Neutrophil (primary cell): ENCODE measurements around the gene ERCC2.
"Not testable (repeated sequence)": the region's sequence is repeated elsewhere in the genome, so short reads cannot be mapped to it uniquely, and the experiment has no call there.

Experiments
- H3K27ac ChIP-seq: fragments of 200-600 bp; sonication (generic); 2 replicates; pipeline ENCODE4 v1.5.1; 2016; ENCODE audit warnings: mild to moderate bottlenecking, moderate library complexity
- H3K27me3 ChIP-seq: fragments of 200-600 bp; sonication (generic); 2 replicates; pipeline ENCODE4 v1.6.0; 2016; ENCODE audit warnings: mild to moderate bottlenecking
- H3K36me3 ChIP-seq: fragments of 200-600 bp; sonication (generic); 2 replicates; pipeline ENCODE4 v1.5.1; 2017
- H3K4me1 ChIP-seq, 2 experiments: fragments of 200-600 bp in 1 of 2; sonication (generic) in 1 of 2; 1 replicate in 1 of 2; 2 replicates in 1 of 2; pipeline versions ENCODE4 v1.5.1 to v1.6.1; 2013 to 2016; ENCODE audit warnings: low read depth in 1 of 2, low read length in 1 of 2, mild to moderate bottlenecking in 1 of 2, moderate library complexity in 1 of 2; ENCODE audit not compliant: control insufficient read depth in 1 of 2, insufficient read depth in 1 of 2
- H3K4me3 ChIP-seq, 2 experiments: fragments of 200-600 bp in 1 of 2; sonication (generic) in 1 of 2; 1 replicate in 1 of 2; 2 replicates in 1 of 2; pipeline ENCODE4 v1.5.1; 2013 to 2016; ENCODE audit warnings: low read depth in 1 of 2, low read length in 1 of 2, mild to moderate bottlenecking in 1 of 2, moderate library complexity in 1 of 2
- H3K9me3 ChIP-seq: fragments of 200-600 bp; sonication (generic); 2 replicates; pipeline ENCODE4 v1.5.1; 2016
- TF ChIP-seq, protein P1 (sequence below): fragments of 200-600 bp; sonication (generic); IDR thresholded peaks from 2 replicates; pipeline ENCODE4 v1.5.1; 2016; ENCODE audit warnings: antibody characterized with exemption

Gene ERCC2

DNA sequence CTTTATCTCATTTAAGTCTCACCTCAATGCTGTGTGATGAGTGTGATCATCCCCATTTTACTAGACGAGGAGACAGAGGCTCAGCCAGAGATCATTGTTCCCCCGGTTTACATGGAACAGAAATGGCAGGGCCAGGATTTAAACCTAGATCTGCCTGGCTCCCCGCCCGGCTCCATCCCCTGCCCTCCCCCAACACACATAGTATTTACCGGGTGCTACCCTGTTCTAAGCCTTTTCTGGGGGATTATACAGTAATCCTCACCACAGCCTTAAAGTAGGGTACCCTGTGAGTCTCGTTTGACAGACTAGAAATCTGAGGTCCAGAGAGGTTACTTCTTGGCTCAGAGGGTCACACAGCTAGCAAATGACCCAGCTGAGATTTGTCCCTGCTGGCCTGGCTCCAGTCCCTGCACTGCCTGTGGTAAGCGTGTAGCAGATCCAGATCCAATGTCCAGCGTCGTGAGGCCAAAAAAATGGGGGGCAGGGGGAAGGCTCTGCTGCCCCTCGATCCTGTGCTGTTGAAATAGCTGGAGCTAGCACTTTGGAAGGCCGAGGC is 33.6 kb downstream of the ERCC2 start:
- H3K27ac ChIP-seq = no peak overlapping the region

DNA sequence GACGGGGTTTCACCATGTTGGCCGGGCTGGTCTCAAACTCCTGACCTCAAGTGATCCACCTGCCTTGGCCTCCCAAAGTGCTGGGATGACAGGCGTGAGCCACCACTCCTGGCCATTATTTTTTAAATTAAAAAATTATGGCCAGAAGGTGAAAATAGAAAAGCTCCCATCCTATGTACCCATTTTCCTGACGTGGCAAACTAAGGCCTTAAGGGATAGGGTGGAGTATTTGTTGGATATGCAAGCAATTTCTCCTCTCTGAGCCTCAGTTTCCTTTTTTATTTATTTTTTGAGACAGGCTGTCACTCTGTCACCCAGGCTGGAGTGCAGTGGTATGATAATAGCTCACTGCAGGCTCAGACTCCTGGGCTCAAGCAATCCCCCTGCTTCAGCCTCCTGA is 35.5 kb downstream of the ERCC2 start:
- not testable (repeated sequence) for H3K36me3 ChIP-seq, H3K9me3 ChIP-seq, H3K4me1 ChIP-seq, H3K4me3 ChIP-seq, H3K27ac ChIP-seq
- peaks cover 21% of the 10 kb centered on the region for H3K27me3 ChIP-seq

More for the DNA sequence above, 33.6 kb downstream of the ERCC2 start:
- H3K27me3 ChIP-seq = peaks cover 40% of the 10 kb centered on the region
- no peak overlapping the region for H3K4me3 ChIP-seq
- H3K36me3 ChIP-seq = no peaks in the 10 kb centered on the region
- peaks cover 0 to 12% of the 10 kb centered on the region in 2 experiments for H3K4me1 ChIP-seq
- TF ChIP-seq, protein P1, sequence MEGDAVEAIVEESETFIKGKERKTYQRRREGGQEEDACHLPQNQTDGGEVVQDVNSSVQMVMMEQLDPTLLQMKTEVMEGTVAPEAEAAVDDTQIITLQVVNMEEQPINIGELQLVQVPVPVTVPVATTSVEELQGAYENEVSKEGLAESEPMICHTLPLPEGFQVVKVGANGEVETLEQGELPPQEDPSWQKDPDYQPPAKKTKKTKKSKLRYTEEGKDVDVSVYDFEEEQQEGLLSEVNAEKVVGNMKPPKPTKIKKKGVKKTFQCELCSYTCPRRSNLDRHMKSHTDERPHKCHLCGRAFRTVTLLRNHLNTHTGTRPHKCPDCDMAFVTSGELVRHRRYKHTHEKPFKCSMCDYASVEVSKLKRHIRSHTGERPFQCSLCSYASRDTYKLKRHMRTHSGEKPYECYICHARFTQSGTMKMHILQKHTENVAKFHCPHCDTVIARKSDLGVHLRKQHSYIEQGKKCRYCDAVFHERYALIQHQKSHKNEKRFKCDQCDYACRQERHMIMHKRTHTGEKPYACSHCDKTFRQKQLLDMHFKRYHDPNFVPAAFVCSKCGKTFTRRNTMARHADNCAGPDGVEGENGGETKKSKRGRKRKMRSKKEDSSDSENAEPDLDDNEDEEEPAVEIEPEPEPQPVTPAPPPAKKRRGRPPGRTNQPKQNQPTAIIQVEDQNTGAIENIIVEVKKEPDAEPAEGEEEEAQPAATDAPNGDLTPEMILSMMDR = no peak
- no peaks in the 10 kb centered on the region for H3K9me3 ChIP-seq

DNA sequence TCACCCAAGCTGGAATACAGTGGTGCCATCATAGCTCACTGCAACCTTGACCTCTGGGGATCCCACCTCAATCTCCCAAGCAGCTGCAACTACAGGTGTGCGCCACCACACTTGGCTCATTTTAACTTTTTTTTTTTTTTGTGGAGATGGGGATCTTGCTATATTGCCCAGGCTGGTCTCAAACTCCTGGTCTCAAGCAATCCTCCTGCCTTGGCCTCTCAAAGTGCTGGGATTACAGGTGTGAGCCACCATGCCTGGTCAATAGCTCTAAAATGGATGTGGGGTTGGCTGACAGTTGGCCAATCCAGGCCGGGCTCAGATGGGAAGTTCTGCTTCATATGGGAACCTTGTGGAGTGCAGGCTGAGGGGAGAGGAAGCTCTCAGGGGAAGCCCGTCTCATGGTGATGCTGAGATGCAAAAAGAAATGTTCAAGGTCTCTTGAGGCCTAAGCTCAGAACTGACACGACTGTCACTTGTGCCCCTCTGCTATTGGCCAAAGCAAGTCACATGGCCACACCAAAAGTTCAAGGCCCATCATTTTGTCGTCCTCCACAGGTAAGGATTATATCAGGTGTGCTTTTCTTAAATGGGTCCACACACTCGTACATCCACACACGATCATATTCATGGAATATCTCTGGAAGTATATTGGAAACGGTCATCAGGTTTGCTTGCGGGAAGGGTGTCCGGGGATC is 36.6 kb downstream of the ERCC2 start:
- Histone ChIP-seq H3K9me3 (no peaks in the 10 kb centered on the region), H3K36me3 (no peaks in the 10 kb centered on the region), H3K27ac (no peak overlapping the region), H3K27me3 (peaks cover 10% of the 10 kb centered on the region), H3K4me1 (peaks cover 0 to 4% of the 10 kb centered on the region in 2 experiments), H3K4me3 (no peak overlapping the region)
- TF ChIP-seq, protein P1 = no peak

DNA sequence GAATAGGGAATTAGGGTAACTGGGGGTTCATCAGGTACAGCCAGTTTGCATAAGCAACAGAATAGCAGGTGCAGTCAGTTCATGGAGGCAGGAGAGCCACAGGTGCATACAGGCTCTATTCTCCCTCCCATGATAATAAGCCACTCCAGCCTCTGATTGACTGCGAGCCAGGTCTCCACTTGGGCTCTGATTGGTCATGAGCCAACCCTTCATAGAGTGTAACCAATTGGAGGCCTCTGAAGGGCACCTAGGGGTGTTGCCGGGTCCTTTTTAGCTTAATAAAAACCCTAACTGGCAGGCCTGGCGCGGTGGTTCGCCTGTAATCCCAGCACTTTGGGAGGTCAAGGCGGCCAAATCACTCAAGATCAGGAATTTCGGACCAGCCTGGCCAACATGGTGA is 39.0 kb downstream of the ERCC2 start:
- no peaks in the 10 kb centered on the region for H3K36me3 ChIP-seq
- no peak overlapping the region for H3K27ac ChIP-seq
- no peaks in the 10 kb centered on the region for H3K4me1 ChIP-seq
- H3K4me3 ChIP-seq = no peak overlapping the region
- H3K9me3 ChIP-seq = no peaks in the 10 kb centered on the region
- TF ChIP-seq, protein P1 = no peak
- peaks cover 6% of the 10 kb centered on the region for H3K27me3 ChIP-seq

DNA sequence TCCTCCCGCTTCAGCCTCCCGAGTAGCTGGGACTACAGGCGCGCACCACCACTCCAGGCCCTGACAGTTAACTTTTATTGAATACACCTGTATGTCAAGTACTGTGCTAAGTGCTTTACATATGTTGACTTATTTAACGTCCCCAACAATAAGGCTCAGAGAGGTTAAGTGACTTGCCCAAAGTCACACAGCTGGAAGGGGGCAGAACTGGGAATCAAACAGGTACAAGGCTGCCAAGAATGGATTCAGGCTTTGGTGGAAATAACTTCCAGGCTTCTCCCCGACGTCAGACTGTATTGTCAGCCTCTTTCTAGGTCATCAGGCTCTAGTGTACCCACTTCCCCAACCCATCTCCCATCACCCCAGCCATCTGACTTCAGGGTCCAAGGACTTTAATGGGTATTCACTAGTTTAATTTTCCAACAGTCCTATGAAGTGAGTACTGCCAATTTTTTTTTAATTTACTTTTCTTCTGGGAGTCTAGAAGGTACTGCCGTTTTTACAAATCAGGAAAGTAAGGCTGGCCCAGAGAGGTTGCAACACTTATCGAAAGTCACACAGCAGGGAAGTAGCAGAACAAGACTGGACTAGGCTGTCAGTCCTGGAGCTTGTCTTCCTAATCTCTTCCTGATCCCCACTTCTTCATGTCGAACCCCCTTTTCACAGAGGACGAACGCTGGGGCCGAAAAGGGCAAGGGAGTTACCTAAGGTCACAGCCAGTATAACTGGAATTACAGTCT is 42.8 kb downstream of the ERCC2 start:
- Histone ChIP-seq H3K4me3 (no peak overlapping the region), H3K9me3 (no peaks in the 10 kb centered on the region), H3K27ac (no peak overlapping the region), H3K36me3 (no peaks in the 10 kb centered on the region), H3K4me1 (no peaks in the 10 kb centered on the region), H3K27me3 (peaks cover 32% of the 10 kb centered on the region)
- TF ChIP-seq, protein P1 = no peak
